GM20431 (cell line): Measurements from ENCODE around the gene TRIM7.
"Not testable (repeated sequence)": the region's sequence is repeated elsewhere in the genome, so short reads cannot be mapped to it uniquely, and the experiment has no call there.

Experiments used
- in situ Hi-C: fragments of 300-500 bp; cut with MseI, MboI; formaldehyde crosslinking; loops from one replicate; pipeline ENCODE4 v1.15.0; 2020; ENCODE audit warnings: low sequenced_read_pairs; ENCODE audit not compliant: unreplicated experiment

The TRIM7 gene

DNA sequence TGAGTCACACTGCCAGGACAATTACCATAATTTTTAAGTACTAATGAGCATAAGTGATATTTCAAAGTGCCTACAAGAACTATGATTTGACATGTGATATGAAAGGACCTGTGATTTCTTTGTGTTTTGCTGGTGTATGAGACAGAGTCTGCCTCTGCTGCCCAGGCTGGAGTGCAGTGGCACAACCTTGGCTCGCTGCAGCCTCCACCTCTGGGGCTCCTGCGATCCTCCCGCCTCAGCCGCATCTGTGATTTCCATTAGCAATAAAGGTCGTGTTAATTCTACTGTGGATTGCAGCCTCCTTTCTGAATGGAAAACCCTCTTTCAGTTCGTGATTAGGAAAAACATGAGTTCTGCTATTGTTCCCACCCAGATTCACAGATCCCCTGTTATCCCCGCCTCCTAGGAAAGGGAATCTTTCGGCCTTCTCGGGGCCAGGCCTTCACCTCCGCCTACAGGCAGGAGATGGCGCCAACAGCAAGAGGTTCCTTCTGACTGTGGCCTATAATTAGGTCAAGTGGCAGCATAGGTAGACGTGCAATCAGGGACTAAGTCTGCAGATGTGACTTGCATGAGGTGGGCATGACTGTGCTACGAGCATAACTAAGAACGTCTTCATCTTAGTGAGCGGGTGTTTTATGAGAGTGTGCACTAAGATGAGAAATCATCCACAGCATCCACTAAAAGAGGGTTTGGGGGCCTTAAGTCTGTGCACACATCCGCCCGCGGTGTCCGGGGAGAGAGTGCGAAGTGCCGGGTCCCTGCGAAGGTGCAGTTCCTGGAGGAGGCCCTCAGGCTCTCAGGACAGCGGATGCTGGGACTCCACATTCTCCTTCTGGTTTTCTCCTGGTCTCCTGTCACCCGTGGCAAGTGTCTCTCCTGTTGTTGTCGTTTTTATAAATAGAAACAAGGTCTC is 23.1 kb downstream of the TRIM7 start:
- in situ Hi-C loops = no loop called here

DNA sequence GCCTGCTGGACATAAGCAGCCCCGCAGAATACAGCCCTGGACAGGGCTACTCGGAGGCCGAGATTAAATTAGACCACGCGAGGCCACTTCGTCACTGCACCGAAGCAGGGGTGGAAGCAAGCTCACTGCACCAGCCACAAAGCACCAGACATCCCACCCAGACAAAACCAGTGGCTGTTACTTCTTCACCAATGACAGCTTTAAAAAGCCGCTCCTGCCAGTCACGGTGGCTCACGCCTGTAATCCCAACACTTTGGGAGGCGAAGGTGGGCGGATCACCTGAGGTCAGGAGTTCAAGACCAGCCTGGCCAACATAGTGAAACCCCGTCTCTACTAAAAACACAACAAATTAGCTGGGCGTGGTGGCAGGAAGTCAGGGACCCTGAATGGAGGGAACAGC is 27.4 kb downstream of the TRIM7 start:
- in situ Hi-C loops = not testable (repeated sequence)

DNA sequence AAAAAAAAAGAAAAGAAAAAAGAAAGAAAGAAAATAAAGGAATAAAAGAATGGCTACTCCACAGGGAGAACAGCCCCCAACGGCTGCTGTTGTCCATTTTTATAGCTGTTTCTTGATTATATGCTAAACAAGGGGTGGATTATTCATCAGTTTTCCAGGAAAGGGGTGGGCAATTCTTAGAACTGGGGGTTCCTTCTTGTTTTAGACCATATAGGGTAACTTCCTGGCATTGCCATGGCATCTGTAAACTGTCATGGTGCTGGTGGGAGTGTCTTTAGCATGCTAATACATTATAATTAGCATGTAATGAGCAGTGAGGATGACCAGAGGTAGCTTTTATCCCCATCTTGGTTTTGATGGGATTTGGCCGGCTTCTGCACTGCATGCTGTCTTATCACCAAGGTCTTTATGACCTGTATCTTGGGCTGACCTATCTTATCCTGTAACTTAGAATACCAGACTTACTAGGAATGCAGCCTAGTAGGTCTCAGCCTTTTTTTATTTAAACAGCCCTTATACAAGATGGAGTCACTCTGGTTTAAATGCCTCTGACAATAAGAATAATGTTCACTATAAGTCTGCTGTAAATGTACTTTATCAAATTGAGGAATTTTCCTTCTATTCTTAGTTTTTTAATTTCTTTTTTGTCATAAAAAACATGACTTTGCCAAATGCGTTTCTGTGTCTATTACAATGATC is 28.6 kb downstream of the TRIM7 start:
- in situ Hi-C loops = no loop called here

DNA sequence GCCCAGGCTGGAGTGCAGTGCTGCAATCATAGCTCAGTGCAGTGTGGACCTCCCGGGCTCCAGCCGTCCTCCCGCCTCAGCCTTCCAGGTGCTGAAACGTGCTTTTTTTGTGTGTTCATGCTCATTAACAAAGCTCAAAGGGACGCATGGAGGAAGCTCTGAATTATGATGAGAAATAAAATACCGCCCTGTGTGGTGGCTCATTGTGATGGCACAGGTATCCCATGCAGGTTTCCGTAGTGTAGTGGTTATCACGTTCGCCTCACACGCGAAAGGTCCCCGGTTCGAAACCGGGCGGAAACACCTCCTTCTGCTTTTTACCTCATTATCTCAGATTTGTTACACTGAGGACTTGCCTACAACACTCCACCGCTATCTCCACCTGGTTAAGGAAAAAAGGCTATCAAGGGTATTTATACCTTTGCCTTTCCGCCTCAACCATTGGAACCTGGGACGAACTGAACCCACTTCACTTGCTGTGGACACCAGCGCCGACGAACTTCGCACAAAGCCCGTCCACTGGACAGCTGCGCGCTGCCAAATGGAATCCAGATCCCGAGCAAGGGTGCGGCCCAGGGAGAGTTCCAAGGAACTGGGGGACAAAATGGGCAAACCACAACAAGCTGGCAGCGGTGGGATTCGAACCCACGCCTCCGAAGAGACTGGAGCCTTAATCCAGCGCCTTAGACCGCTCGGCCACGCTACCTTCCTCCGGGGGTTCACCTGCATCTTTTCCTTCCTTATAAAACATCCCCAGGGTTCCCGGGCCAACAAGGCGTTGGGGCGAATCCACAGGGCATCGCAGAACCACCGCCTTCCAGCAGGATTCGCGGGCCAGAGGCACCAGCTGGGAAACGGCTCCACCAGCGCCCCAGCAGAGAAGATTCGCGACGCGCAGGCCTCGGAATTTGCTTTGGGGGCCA is 31.3 kb downstream of the TRIM7 start:
- in situ Hi-C loops = no loop called here

DNA sequence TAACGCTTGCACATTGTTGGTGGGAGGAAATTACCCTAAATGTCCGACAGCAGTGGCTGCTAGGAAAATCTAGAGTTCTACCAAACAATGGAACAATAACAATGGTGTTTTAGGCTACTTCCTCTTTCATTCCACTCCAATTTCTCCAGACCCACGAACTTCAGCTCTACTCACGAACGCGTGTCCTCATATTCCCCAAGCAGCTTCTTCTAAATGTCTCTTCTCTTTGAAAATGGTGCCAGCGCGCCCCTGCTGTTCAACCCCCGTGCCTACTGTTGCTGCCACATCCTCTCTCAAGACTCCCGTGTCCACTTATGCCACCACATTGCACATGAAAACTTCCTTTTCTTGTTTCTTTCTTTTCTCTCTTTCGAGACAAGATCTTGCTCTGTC is 32.0 kb downstream of the TRIM7 start:
- in situ Hi-C loops = no loop called here

DNA sequence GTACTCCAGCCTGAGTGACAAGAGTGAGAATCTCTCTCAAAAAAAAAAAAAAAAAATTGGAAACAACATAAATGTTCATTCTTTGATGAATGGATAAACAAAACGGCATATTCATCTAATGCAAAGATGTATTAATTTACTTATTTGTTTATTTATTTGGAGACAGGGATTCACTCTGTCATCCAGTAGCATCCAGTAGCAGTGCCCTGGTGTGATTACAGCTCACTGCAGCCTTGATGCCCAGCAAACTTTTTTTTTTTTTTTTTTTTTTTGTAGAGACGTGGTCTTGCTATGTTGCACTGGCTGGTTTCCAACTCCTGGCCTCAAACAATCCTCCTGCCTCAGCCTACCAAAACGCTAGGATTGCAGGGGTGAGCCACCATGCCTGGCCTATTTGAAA is 33.2 kb downstream of the TRIM7 start:
- in situ Hi-C loops = no loop called here

DNA sequence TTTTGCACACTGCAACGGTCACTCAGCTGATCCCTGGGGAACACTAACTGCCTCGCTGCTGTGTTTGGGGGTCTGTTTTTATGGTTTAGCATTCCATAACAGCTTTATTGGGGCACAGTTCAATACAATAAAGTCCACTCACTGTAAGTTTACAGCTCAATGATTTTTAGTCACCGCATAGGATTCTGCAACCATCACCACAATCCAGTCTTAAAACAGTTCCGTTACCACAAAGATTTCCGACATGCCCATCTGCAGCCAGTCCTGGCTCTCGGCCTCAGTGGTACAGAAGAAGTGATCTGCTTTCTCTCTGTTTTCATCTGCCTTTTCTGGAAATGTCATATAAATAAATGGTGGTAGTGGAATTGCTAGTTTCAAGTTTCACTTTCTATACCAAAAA is 34.0 kb downstream of the TRIM7 start:
- in situ Hi-C loops = no loop called here

DNA sequence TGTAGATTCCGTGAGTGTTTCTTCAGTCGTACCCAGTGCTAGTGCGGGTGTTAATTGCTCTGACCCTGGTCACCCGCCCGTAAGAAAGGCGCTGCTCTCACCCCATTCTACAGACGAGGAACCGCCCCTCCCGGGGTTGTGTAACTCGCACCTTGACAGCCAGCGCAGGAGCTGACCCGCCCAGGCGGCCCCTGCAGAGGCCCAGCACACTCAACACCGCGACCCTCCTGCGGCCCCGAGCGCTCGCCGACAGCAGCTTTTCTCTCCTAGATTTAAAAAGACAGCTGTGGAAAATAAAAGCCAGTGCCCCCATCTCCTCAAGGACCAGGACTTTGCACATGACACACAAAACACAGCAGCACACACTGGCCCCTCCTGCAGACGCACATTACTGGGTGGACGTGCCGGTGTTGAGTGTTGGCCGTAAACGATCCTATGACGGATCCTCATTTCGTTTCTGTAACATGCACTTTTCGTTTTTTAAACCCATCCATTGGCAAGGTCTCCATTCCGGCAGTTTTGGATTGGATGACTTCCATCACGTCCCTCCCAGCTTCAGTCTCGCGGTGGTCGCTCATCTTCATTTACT is 34.7 kb downstream of the TRIM7 start:
- in situ Hi-C loops = no loop called here

DNA sequence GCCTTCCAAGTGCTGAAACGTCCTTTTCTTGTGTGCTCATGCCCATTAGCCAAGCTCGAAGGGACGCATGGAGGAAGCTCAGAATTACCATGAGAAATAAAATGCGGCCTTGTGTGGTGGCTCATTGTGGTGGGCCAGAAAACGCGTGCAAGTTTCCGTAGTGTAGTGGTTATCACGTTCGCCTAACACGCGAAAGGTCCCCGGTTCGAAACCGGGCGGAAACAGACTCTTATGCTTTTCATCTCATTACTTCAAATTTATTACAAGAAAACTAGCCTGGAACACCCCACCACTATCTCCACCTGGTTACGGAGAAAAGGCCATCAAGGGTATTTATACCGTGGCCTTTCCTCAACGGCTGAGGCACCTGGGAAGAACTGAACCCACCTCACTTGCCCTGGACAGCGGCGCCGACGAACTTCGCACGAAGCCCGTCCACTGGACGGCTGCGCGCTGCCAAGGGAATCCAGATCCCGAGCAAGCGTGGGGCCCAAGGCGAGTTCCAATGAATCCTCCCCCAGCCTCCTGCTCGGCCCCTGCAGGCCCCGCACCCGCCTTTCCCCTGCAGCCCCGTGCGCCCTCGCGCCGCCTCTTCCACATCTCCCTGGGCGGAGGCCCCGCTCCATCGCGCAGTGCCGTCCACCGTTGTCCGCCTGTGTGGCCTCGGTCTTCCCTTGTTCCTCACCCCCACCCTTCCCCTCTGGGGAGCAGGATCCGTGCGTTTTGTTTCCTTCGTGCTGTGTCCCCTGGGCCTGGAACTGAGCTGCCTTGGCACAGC is 35.3 kb downstream of the TRIM7 start:
- in situ Hi-C loops = not testable (repeated sequence)

DNA sequence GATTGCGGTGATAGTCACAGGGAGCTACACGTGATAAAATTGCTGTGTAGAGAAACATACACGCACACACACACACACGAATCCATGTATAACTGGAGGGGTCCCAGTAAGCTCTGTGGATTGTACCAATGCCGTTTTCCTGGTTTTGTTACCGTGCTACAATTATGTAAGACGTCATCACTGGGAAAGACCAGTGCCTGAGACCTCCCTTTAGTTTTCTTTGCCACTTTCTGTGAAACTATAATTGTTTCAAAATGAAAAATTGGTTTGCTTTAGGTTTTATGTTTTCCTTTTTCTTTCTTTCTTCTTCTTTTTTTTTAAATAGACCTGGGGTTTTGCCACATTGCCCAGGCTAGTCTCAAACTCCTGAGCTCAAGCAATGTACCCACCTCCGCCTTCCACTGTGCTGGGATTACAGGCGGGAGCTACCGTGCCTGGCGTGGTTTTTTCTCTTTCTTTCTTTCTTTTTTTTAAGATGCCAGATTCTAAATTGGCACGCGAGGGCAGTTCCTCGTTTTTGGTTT is 36.3 kb downstream of the TRIM7 start:
- in situ Hi-C loops = no loop called here

DNA sequence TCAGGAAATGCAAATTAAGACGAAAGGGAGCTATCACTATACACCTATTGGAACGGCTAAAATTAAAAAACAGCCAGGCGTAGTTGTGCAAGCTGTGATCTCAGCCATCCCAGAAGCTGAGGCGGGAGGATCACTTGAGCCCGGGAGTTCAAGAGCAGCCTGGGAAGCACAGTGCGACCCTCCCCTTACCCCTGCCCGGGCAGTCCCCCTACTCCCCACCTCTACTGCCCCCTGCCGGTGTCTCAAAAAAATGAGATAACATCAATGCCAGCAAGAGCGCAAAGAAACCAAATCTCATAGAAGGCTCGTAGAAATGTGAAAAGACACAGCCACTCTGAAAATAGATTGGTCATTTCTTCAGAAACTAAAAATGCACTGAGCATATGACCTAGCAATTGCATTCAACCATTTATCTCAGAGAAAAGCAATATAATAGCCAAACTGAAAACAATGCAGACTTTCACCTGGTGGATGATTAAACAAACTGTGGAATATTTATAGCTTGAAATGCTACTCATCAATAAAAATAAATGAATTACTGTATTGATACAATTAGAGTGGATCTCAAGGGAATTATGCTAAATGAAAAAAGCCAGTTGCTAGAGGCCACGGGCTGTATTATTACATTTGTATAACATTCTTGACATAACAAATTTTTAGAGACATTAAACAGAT is 37.0 kb downstream of the TRIM7 start:
- in situ Hi-C loops = no loop called here

DNA sequence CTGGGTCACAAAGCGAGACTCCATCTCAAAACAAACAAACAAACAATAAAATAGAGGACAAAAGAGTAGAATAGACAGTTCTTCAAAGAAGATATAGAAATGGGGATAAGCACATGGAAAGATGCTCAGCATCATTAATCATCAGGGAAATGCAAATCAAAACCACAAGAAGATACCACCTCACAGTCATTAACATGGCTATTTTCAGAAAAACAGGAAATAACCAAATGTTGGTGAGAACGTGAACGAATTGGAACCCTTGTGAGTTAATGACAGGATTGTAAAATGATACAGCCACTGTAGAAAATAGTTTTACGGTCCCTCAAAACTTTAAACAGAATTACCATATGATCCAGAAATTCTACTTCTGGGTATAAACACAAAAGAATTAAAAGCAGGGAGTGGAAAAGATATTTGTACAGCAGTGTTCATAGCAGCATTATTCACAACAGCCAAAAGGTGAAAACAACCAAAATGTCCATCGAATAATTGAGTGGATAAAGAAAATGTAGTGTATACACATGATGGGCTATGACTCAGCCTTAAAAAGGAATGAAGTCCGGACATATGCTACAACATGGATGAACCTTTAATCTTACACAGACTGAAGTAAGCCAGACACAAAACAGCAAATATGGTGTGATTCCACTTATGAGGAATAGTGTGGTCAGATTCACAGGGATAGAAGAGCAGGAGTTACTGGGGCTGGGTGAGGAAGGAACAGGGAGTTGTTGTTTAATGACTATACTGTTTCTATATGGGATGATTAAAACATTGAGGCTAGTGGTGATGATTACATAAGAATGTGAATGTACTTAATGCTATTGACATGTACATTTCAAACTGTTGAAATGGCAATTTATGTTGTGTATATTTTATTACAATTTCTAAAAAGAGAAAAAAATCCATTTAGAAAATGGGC is 37.9 kb downstream of the TRIM7 start:
- in situ Hi-C loops = no loop called here

DNA sequence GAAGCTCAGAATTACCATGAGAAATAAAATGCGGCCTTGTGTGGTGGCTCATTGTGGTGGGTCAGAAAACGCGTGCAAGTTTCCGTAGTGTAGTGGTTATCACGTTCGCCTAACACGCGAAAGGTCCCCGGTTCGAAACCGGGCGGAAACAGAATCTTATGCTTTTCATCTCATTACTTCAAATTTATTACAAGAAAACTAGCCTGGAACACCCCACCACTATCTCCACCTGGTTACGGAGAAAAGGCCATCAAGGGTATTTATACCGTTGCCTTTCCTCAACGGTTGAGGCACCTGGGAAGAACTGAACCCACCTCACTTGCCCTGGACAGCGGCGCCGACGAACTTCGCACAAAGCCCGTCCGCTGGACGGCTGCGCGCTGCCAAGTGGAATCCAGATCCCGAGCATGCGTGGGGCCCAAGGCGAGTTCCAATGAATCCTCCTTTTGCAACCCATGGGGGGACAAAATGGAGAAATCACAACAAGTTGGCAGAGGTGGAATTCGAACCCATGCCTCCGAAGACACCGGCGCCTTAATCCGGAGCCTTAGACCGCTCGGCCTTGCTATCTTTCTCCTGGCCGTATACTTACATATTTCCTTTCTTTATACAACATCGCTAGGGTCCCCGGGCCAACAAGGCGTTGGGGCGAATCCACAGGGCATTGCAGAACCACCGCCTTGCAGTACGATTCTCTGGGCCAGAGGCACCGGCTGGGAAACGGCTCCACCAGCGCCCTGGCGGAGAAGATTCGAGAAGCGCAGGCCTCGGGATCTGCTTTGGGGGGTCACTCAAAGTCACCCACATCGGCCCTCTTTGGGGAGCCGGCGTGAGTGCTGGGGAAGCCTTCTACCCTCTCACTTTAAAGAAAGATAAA is 40.7 kb downstream of the TRIM7 start:
- in situ Hi-C loops = no loop called here

DNA sequence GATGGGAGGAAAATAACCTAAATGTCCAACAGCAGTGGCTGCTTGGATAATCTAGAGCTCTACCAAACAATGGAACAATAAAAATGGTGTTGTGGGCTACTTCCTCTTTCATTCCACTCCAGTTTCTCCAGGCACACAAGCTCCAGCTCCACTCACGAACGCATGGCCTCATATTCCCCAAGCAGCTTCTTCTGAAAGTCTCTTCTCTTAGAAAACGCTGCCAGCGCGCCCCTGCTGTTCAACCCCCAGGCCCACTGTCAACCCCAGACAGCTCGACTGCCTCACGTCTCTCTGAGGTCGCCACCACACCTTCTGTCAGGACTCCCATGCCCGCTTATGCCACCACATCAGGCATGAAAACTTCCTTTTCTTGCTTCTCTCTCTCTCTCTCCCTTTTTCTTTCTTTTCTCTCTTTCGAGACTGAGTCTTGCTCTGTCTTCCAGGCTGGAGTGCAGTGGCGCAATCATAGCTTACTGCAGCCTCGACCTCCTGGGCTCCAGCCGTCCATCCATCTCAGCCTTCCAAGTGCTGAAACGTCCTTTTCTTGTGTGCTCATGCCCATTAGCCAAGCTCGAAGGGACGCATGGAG is 41.4 kb downstream of the TRIM7 start:
- in situ Hi-C loops = no loop called here

DNA sequence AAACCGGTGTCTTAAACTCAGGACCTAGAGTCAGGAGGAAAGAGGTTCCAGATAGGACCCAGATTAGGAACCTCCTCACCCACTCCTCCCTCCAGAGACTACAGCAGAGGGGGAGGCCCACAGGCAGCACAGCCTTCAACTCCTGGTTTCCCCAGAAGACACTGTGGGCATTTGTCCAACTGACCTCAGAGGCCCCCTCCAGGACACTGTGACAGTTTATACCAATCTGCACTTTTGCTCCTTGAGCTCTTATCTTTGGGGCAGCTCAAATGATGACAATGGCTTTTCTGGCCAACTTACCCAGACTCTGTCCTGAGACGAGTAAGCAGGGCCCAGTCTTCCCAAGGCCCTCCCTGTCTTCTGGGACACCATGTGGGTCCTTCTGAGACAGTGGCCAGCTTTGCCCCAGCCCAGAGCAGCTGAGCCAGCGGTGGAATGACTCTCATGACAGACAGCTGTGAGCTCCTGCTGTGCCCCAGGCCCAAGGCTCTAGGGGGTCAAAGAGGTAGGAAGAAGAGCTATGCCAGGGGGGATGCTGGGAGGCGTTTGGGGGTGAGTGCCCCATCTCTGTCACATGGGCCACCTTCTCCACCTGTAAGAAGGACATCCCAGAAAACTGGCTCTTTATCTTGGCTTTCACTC is 43.3 kb downstream of the TRIM7 start:
- in situ Hi-C loops = no loop called here
